Measurements from ENCODE around the gene MAPK8.
A peak's percentile ranks its signal among the peaks of the same experiment; 100 is the strongest.

MAPK8 gene

GRCh38 chr10:48474765-48475365 is 168.4 kb downstream of the MAPK8 start:
- TF ChIP-seq GATA3 (IDR thresholded peaks at IDR 0.05; ENCODE audit: low read depth, low read length), result no peak
- no peak for TF ChIP-seq GATA2 (IDR thresholded peaks at IDR 0.05; ENCODE audit: low read depth, low read length)

- TF ChIP-seq GATA3 (IDR thresholded peaks at IDR 0.05; ENCODE audit: low read depth, low read length), result no peak
- TF ChIP-seq GATA2 (IDR thresholded peaks at IDR 0.05; ENCODE audit: low read depth, low read length), result no peak
Observed at GRCh38 chr10:48475943-48476278, 169.4 kb downstream of the MAPK8 start.

- peak; percentile 80 for TF ChIP-seq GATA2 (IDR thresholded peaks at IDR 0.05; ENCODE audit: low read depth, low read length)
- no peak for TF ChIP-seq GATA3 (IDR thresholded peaks at IDR 0.05; ENCODE audit: low read depth, low read length)
Observed at GRCh38 chr10:48476279-48476982, 170.0 kb downstream of the MAPK8 start.

GRCh38 chr10:48477141-48477540 is 170.7 kb downstream of the MAPK8 start:
- no peak for TF ChIP-seq GATA2 (IDR thresholded peaks at IDR 0.05; ENCODE audit: low read depth, low read length)
- TF ChIP-seq GATA3 (IDR thresholded peaks at IDR 0.05; ENCODE audit: low read depth, low read length), result no peak

GRCh38 chr10:48477616-48478015 is 171.1 kb downstream of the MAPK8 start:
- no peak for TF ChIP-seq GATA2 (IDR thresholded peaks at IDR 0.05; ENCODE audit: low read depth, low read length)
- no peak for TF ChIP-seq GATA3 (IDR thresholded peaks at IDR 0.05; ENCODE audit: low read depth, low read length)

GRCh38 chr10:48478469-48478868 is 172.0 kb downstream of the MAPK8 start:
- TF ChIP-seq GATA2 (IDR thresholded peaks at IDR 0.05; ENCODE audit: low read depth, low read length) (no peak), GATA3 (IDR thresholded peaks at IDR 0.05; ENCODE audit: low read depth, low read length) (no peak)

- TF ChIP-seq GATA2 (IDR thresholded peaks at IDR 0.05; ENCODE audit: low read depth, low read length), result no peak
- TF ChIP-seq GATA3 (IDR thresholded peaks at IDR 0.05; ENCODE audit: low read depth, low read length), result no peak
Observed at GRCh38 chr10:48478980-48479811, 172.7 kb downstream of the MAPK8 start.

GRCh38 chr10:48480397-48481374 is 174.2 kb downstream of the MAPK8 start:
- TF ChIP-seq GATA3 (IDR thresholded peaks at IDR 0.05; ENCODE audit: low read depth, low read length), result no peak
- no peak for TF ChIP-seq GATA2 (IDR thresholded peaks at IDR 0.05; ENCODE audit: low read depth, low read length)

GRCh38 chr10:48481385-48481784 is 174.9 kb downstream of the MAPK8 start:
- TF ChIP-seq GATA2 (IDR thresholded peaks at IDR 0.05; ENCODE audit: low read depth, low read length) (no peak), GATA3 (IDR thresholded peaks at IDR 0.05; ENCODE audit: low read depth, low read length) (no peak)

- TF ChIP-seq GATA3 (IDR thresholded peaks at IDR 0.05; ENCODE audit: low read depth, low read length) (no peak), GATA2 (IDR thresholded peaks at IDR 0.05; ENCODE audit: low read depth, low read length) (no peak)
Observed at GRCh38 chr10:48482207-48482606, 175.7 kb downstream of the MAPK8 start.

GRCh38 chr10:48484911-48485310 is 178.4 kb downstream of the MAPK8 start:
- no peak for TF ChIP-seq GATA2 (IDR thresholded peaks at IDR 0.05; ENCODE audit: low read depth, low read length)
- TF ChIP-seq GATA3 (IDR thresholded peaks at IDR 0.05; ENCODE audit: low read depth, low read length), result no peak

- TF ChIP-seq GATA2 (IDR thresholded peaks at IDR 0.05; ENCODE audit: low read depth, low read length) (peak; percentile 27; the same call in 1 of the 2 replicates), GATA3 (IDR thresholded peaks at IDR 0.05; ENCODE audit: low read depth, low read length) (peak; percentile 93)
Observed at GRCh38 chr10:48485711-48486110, 179.2 kb downstream of the MAPK8 start.

GRCh38 chr10:48487244-48487643 is 180.8 kb downstream of the MAPK8 start:
- TF ChIP-seq GATA2 (IDR thresholded peaks at IDR 0.05; ENCODE audit: low read depth, low read length) (no peak), GATA3 (IDR thresholded peaks at IDR 0.05; ENCODE audit: low read depth, low read length) (no peak)

Measured in SH-SY5Y (cell line).